Subcutaneous adipose tissue (tissue), 4 donors: ENCODE data around the gene WIPF2. TPM values are rescaled to one million over a fixed set of nuclear protein-coding genes. Genes with fewer than 3 reads are reported as not detected.

Experiments
- total RNA-seq, 4 donors: library from RNA; depleted of rRNA; stranded (reverse); fragments of >200 nt; gene quantifications; one replicate each; pipeline ENCODE4 v1.1.0, GENCODE V29; 2016
- TF ChIP-seq, protein P1 (sequence below): fragments of 450-650 bp; IDR thresholded peaks from one replicate; pipeline ENCODE4 v1.5.1; 2016; ENCODE audit warnings: low read depth, mild to moderate bottlenecking, control low read depth, antibody characterized with exemption, moderate library complexity

The WIPF2 gene
- total RNA-seq, 4 donors from 2014 or later: 8.1 to 10.2 (median 9.7) TPM

DNA sequence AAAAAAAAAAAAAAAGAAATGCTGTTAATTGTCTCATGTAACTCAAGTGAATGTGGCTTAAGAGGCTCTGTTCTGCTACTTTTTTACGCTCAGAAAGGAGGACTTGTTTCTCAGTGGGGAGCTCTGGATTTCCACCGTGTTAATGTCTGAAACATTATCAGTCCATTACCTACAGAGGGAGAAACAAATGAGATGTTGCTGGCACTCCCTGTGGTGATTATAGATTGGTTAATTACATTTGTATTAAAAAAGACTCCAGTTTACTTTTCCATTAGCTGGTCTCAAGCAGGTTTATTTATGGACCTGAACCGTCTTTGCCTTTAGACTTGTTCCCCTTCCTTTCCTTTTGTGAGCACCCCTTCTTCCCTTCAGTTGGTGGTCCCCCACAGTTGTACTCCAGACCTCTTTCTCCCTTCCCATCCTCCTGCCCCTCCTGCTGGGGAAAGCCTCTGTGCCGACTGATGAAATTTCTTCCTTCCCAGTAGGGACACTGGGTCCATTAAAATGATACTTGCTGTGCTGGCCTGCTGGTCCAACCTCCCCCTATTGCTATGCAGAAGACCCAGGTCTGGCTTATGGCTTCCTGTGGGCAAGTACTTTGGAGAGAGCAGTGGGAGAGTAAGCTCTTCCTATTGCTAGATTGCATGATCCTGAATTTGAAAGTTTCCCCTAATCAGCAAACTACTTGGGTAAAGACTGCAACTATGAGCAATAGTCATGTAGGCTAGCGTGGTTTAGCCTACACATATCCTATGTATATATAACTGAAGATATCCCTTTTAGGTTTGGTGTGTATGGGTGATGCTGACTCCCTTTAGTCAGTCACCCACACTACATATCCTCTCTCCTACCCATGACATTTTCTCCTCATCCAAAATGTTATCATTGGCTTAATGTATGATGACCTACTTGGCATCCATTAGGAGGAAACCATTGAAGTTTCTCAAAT is 76.7 kb downstream of the WIPF2 start:
- TF ChIP-seq, protein P1, sequence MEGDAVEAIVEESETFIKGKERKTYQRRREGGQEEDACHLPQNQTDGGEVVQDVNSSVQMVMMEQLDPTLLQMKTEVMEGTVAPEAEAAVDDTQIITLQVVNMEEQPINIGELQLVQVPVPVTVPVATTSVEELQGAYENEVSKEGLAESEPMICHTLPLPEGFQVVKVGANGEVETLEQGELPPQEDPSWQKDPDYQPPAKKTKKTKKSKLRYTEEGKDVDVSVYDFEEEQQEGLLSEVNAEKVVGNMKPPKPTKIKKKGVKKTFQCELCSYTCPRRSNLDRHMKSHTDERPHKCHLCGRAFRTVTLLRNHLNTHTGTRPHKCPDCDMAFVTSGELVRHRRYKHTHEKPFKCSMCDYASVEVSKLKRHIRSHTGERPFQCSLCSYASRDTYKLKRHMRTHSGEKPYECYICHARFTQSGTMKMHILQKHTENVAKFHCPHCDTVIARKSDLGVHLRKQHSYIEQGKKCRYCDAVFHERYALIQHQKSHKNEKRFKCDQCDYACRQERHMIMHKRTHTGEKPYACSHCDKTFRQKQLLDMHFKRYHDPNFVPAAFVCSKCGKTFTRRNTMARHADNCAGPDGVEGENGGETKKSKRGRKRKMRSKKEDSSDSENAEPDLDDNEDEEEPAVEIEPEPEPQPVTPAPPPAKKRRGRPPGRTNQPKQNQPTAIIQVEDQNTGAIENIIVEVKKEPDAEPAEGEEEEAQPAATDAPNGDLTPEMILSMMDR: no peak

DNA sequence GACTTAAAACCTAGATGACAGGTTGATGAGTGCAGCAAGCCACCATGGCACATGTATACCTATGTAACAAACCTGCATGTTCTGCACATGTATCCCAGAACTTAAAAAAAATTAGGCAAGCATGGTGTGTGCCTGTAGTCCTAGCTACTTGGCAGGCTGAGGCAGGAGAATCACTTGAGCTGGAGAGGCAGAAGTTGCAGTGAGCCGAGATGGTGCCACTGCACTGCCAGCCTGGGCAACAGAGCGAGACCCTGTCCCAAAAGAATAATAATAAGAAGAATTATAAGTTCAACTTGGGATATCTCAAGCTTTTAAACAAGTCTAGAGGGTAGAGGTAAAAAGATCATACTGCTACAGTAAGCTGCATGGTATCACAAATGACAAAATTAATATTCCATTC is 78.4 kb downstream of the WIPF2 start:
- TF ChIP-seq, protein P1: no peak

DNA sequence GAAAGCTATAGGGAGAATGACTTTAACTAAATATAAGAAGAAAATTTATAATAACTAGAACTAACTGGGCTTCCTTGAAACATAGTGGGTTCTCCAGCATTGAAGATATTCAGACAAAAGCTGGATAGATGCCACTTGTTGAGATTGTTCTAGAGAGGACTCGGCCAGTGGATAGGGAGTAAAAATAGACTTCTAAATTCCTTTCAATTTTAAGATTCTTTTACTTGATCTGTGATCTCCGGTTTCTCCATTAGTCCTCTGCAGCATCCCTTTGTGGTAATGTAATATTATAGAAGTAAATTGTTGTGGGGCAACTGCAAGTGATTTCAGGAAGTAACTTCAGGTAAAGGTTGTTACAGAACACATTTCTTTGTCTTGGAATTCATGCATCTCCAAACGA is 79.6 kb downstream of the WIPF2 start:
- TF ChIP-seq, protein P1: no peak

DNA sequence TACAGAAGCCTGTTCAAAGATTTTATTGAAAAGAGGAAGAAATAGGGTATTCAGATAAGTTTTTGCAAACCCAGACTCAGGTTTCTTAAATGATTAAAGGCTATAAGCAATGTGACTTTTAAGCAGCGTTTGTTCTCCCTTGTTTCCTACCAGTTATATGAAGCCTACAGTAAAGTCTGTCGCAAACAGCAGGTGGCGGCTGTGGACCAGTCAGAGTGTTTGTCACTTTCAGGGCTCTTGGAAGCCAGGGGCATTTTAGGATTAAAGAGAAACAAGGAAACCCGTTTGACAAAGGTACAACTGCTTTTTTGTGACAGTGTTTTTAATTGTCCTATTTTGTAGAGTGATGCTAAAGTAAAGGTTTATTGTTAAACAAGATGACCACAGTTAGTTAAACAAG is 82.2 kb downstream of the WIPF2 start:
- TF ChIP-seq, protein P1: no peak

DNA sequence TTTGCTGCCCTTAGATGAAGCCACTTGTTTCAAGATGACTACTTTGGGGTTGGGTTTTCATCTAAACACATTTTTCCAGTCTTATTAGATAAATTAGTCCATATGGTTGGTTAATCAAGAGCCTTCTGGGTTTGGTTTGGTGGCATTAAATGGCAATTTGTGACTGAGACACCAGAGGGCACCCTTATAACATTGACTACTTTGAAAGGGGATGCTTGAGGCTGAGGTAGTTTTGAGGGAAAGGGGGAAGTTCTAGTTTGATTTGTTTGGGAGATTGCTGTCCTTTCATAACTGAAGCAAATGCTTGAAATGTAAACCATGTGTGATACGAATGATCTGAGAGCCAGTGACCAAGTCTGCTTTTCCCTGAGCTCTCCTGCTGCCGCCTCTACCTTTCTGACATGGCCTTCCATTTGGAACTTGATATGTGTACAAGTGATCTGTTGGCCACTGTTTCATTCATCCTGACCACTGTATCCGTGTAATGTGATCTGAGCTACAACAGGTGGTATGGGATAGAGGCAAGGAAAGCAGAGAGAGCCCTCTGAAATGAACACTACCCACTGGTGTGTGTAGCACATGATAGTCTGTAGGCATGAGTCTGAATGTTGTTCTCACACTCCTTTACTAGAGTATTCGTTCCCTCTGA is 84.0 kb downstream of the WIPF2 start:
- TF ChIP-seq, protein P1: no peak

DNA sequence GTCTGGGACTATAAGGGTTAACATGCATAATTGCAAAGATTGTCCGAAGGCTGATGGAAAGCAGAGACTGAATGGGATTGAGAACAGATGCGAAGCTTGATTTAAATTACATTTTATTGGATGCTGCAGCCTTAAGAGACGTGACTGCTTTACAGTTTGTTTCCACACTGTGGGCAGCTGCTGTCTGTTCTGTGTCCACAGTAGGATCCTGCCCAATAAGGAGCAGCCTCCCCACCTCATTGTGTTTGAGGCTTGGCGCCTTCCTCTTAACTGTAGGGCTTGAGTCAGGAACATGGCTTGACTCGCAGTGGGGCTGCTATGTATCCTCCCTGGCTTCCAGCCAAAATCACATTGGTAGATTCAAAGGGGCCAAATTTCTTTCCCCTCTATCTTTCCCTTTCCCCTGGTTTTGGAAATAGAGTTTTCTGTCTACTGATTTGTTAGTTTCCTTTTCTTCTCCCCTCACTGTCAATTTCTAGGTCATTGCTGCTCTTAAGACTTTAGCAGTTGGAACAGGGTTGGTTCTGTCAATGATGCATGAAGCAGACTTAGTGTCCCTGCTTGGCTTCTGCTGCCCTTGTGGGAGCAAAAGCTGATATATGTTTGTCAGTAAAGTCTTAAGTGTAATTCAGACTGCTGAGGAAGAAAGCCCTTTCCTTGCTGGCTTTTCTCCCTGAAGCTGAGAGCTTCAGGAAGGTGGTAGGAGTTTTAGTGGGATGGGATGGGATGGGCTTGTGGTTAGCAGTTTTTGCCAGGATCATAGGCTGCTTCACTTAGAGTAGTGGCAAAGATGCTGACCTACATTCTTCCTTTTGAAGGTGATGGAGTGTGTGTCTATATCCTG is 84.8 kb downstream of the WIPF2 start:
- TF ChIP-seq, protein P1: no peak

DNA sequence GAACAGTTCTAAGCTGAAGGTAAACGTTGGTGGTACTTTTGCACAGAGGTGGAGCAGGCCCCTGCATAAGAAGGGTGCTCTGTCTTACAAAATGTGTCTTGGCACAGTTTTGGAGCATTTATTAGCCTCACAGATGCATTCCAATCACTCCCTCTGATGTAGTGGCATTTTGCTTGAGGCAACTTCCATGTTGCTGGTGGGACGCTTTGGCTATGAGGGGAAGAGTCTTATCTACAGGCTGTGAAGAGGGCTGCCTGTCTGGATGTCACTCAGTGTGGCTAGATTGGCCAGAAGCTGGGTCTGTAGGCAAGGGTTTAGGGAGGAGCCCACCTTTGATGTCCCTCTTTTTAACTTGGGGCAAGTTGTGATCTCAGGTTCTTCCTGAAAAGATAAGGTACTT is 87.3 kb downstream of the WIPF2 start:
- TF ChIP-seq, protein P1: no peak
